Left kidney (tissue), 8 donors: ENCODE results near the gene SAAL1. TPM values are rescaled to one million over a fixed set of nuclear protein-coding genes. Genes with fewer than 3 reads are reported as not detected.
"Not testable (repeated sequence)": the region's sequence is repeated elsewhere in the genome, so short reads cannot be mapped to it uniquely, and the experiment has no call there.

Experiments
- DNase-seq: peaks from one replicate; pipeline ENCODE4 v3.0.0-alpha.2; 2013
- long read RNA-seq, 8 donors: transcript quantifications; one replicate each; lab custom pipeline, GENCODE V29; 2026
- polyA plus RNA-seq: library from polyadenylated mRNA; unstranded; fragments of 120-200 nt; gene quantifications from one replicate; pipeline ENCODE4 v1.2.1, GENCODE V29; 2013; ENCODE audit not compliant: insufficient read length

The SAAL1 gene, protein sequence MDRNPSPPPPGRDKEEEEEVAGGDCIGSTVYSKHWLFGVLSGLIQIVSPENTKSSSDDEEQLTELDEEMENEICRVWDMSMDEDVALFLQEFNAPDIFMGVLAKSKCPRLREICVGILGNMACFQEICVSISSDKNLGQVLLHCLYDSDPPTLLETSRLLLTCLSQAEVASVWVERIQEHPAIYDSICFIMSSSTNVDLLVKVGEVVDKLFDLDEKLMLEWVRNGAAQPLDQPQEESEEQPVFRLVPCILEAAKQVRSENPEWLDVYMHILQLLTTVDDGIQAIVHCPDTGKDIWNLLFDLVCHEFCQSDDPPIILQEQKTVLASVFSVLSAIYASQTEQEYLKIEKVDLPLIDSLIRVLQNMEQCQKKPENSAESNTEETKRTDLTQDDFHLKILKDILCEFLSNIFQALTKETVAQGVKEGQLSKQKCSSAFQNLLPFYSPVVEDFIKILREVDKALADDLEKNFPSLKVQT
- 42.9 TPM for polyA plus RNA-seq
- long read RNA-seq, donor 1, transcript SAAL1-202 (12 exons, 1,582 nt): major isoform, 5 of 11 reads
- long read RNA-seq, donor 1, partial matches to known transcripts: 0 of 11 reads
- long read RNA-seq, donor 1, other reads (novel, unspliced or antisense): 0 of 11 reads
- long read RNA-seq, donor 2, partial matches to known transcripts: 0 of 4 reads
- long read RNA-seq, donor 2, other reads (novel, unspliced or antisense): 0 of 4 reads
- long read RNA-seq, donor 3, partial matches to known transcripts: 0 of 6 reads
- long read RNA-seq, donor 3, other reads (novel, unspliced or antisense): 0 of 6 reads
- long read RNA-seq, donor 4: 0 reads
- long read RNA-seq, donor 5, partial matches to known transcripts: 0 of 7 reads
- long read RNA-seq, donor 5, other reads (novel, unspliced or antisense): 0 of 7 reads
- long read RNA-seq, donor 6, transcript SAAL1-202 (12 exons, 1,582 nt): major isoform, 8 of 10 reads
- long read RNA-seq, donor 6, partial matches to known transcripts: 0 of 10 reads
- long read RNA-seq, donor 6, other reads (novel, unspliced or antisense): 0 of 10 reads
- long read RNA-seq, donor 7, partial matches to known transcripts: 0 of 10 reads
- long read RNA-seq, donor 7, other reads (novel, unspliced or antisense): 0 of 10 reads
- long read RNA-seq, donor 8, partial matches to known transcripts: 0 of 4 reads
- long read RNA-seq, donor 8, other reads (novel, unspliced or antisense): 0 of 4 reads

DNA sequence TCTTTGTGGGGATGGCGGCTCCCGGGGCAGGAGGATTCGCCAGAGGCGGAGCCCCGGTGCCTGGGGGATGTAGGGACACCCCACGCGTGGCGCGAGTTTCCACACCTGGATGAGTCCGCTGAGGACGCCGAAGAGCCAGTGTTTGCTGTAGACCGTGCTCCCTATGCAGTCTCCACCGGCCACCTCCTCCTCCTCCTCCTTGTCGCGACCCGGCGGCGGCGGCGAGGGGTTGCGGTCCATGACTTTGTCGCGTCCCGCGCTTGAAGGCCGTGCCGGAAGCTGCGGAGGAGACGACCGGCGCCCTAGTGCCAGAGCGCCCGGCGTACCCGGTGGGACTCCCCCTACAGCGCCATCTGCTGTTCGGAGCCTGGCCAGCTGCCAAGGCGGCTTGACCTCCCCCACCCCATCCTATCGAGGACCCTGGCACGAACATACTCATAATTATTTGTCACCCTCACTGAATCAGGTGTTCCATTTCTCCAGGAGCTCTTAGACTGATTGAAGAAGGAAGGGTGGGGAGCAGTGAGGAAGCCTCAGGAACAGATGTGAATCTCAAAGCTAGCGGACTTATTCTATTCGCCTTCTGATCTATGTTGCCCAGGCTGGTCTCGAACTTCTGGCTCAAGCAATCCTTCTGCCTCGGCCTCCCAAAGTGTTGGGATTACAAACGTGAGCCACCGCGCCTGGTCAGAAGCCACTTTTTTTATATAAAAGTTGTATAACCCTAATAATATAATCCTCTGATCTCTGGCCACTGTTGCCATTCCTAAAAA, at the start of gene SAAL1:
Gene SAAL1 (minus strand): TSS at position 281 of the 773 bp plus-strand sequence. CDS start 41 bp downstream, at position 240.
- DNase-seq: peak; percentile 77

DNA sequence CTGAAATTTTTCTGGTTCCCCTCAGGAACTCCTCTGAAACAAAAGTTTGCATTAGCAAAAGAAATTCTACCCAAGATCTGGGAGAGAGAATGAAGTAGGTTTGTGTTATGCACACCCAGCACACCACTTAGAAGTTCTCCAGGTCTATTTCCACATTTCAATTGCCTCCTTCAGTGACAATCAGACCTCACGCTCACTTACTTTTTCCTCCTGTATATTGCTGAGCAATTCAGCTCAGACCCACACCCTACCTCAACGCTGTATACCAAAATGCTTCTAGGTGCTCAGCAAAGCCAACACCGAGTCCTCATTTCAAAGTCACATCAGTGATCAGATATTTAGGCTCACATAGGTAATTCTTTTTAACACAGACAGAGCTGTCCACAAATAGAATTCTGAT, 45.7 kb upstream of the SAAL1 start:
- no peak for DNase-seq

DNA sequence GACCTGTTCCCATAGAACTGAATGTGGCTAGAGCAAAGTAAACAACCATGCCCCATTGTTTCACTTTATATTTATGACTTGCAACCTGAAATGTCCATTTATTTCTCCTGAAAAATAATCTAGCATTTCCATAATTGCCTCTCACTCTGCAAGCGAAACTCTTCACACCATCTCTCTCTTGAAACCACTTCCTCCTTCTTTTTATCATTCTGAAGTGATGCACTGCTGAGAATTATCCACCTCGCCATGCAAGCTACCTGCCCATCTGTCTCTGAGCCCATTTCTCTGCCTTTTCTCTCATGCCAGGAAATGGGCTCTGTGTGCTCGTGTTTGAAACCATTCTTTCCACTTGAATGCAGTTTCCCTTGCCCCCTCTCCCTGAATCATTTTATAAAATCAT, 40.0 kb upstream of the SAAL1 start:
- DNase-seq: no peak

DNA sequence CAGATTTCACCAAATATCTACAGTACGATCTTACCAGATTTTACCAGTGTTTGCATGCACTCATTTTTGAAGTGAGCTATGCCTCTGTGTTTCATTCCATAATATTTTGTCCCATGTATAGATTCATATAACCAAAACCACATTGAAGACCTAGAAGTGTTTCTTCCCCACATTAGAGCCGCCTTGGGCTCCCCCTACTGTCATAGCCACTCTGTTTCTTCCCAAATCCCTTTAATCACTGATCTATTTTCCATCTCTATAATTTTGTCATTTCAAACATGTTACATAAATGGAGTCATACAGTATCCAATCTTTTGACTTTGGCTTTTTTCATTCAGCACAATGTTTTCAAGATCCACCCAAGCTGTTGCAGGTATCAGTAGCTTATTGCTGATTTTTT, 39.1 kb upstream of the SAAL1 start:
- no peak for DNase-seq

DNA sequence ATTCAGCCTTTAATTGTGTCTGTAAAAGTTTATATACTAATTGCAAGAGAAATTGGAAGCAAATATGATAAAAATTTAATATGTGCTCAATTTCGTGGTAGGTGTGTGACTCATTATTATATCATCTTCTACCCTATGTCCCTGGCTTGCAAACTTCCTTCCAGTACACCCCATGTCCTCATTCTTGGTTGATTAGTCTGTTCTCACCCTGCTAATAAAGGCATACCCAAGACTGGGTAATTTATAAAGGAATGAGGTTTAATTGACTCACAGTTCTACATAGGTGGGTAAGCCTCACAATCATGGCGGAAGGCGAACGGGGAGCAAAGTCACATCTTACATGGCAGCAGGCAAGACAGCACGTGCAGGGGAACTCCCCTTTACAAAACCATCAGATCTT, 38.4 kb upstream of the SAAL1 start:
- no peak for DNase-seq

DNA sequence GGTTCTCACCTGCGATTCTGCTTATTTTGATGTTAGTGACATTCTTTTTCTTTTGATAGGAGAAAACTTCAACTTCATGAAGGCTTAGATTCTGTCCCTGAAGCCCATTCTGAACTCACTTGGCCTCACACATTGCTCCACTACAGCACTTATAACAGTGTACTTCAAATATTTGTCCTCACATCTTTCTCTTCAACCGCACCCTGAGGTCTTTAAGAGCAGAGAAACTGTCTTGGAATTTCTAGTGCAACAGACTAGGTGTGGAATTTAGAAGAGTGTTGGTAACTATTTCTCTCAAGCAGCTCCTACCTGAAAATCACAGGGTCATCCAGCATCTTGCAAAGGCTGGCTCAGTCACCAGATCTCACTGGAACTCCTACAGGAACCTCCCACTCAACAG, 34.3 kb upstream of the SAAL1 start:
- no peak for DNase-seq

DNA sequence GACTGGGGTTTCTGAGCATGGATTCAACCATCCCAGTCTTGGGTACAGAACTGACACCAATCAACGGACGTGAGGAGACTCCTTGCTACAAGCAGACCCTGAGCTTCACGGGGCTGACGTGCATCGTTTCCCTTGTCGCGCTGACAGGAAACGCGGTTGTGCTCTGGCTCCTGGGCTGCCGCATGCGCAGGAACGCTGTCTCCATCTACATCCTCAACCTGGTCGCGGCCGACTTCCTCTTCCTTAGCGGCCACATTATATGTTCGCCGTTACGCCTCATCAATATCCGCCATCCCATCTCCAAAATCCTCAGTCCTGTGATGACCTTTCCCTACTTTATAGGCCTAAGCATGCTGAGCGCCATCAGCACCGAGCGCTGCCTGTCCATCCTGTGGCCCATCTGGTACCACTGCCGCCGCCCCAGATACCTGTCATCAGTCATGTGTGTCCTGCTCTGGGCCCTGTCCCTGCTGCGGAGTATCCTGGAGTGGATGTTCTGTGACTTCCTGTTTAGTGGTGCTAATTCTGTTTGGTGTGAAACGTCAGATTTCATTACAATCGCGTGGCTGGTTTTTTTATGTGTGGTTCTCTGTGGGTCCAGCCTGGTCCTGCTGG, 31.4 kb upstream of the SAAL1 start:
- no peak for DNase-seq

DNA sequence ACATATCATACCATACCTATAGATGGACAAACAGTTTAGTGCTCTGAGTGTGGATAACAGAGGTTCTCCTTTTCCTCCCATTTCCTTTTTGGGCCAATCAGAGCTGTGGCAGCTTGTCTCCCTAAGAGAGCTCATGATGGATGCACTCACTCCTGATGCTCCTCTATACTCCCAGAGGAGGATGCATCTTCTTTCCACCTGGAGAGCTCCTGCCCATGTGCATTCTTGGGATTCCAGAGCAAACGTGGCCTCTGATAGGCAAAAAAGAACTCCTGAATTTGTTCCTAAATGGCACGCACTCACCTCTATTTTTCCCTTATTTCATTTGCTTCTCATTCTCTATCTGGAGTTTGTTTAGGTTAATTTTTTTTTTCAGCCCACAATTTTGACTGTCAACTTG, 29.4 kb upstream of the SAAL1 start:
- DNase-seq: no peak

DNA sequence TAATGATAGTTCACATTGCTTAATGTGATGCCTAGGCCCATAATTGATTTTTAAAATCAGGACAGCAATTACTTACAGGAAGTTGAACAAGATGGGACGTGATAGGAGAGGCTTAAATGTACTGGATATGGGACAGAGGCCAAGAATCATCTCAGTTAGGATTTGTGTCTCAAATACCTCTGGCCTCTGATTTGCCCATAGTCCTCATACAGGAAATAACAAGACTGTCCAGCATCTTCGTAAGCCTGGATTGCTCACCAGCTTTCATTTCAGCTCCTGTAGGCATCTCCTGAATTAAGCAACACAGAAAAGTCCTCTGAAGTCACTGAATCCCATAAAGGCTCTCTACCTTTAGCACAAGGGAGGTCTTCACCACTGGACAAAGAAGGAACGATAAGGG, 26.5 kb upstream of the SAAL1 start, which contains the start of gene MRGPRX3:
Gene MRGPRX3 (plus strand): TSS at position 231 of the 400 bp plus-strand sequence. CDS start 4,632 bp downstream, outside the sequence.
- no peak for DNase-seq

DNA sequence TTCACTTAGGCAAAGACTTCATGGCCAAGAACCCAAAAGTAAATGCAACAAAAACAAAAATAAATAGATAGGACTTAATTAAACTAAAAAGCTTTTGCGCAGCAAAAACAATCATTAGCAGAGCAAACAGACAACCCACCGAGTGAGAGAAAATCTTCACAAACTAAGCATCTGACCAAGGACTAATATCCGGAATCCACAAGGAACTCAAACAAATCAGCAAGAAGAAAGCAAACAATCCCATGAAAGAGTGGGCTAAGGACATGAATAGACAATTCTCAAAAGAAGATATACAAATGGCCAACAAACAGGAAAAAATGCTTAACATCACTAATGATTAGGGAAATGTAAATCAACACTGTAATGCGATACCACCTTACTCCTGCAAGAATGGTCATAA, 25.2 kb upstream of the SAAL1 start:
- DNase-seq: not testable (repeated sequence)

DNA sequence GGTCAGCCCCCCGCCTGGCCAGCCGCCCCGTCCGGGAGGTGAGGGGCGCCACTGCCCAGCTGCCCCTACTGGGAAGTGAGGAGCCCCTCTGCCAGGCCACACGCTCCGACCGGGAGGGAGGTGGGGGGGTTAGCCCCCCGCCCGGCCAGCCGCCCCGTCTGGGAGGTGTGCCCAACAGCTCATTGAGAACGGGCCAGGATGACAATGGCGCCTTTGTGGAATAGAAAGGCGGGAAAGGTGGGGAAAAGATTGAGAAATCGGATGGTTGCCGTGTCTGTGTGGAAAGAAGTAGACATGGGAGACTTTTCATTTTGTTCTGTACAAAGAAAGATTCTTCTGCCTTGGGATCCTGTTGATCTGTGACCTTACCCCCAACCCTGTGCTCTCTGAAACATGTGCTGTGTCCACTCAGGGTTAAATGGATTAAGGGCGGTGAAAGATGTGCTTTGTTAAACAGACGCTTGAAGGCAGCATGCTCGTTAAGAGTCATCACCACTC, 15.5 kb upstream of the SAAL1 start:
- DNase-seq: not testable (repeated sequence)

DNA sequence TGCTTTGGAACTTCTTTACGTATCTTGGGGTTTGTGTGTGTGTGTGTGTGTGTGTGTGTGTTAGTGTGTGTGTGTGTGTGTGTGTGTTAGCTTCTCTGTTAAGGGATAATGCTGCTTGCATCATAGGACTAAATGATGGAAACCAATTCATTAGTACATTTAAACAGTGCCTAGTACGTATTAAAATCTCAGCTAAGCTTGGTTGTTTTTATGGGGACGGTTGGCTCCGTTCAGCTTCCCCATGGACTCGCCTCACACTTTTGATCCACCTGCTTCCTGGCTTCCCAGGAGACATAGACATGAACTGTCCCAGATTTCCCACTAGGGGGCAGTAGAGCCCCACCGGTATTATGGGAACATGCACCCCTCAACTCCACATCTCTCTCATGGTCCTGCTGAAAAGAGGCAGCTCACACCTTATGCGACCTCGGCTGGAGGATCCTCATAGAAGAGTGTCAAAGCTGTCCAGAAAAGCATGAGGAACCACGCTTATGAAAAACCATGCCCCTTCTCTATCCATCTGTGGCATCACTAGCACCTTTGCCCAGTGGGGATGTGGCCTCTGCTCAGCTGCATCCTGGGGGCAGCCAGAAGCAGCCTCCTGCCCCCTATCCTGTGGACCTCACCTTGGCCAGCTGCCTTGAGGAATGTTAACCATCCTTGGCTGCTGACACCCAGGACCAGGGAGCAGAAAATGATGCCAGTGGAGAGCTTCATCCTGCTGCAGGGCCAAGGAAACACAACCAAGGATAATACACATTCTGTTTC, 9.7 kb upstream of the SAAL1 start:
- DNase-seq: peak; percentile 58

DNA sequence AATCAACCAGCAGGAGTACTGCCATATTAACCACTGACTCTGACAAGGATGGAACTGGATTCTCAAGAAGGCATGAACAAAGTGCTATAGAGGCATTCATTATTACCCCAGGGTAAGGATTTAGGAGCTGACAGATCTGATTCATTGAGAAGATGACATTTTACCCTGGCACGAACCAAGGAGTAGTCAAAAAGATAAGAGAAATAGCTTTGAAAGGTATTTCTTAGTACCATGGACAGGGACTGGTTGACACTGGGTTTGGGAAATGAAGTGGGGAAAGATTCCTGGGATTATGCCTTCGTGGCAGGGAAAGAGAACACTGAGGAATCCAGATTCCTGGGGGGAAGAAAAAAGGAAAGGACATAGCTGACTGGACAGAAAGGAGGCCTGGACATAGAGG, 5.1 kb upstream of the SAAL1 start:
- no peak for DNase-seq

DNA sequence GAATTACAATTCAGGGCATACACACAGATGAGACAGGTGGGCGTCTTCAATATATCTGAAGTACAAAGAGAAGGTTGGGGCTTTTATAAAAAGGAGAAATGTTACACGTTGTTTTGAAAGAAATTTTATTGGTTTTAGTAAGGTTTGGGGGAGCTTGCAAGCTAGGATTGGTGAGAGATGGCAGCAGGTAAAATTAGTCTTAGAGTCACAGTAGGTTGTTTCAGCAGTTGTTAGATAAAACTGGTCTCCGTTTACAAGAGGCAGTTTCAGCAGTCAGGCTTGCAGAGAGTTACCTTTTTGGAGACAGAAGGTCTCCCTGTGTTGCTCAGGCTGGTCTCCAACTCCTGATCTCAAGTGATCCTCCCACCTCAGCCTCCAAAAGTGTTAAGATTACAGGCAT, 2.4 kb upstream of the SAAL1 start:
- no peak for DNase-seq

DNA sequence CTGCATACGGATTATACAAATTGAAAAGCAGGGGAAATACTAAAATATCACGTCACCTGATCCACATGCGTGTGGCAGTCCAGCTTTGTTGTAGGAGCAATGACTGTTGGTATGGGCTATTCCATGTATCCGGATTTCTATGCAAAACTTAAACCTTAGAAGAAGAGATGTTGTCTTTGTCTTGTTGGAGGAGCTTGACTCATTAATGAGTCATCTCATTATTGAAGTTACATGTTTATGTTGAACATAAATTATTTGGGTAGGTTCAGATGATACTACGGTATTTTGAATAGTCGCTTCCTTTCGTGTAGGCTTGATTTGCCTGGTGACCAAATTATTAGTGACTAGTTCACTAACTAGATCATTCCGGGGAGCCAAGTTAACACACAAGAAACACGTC, 806 bp upstream of the SAAL1 start:
- no peak for DNase-seq

DNA sequence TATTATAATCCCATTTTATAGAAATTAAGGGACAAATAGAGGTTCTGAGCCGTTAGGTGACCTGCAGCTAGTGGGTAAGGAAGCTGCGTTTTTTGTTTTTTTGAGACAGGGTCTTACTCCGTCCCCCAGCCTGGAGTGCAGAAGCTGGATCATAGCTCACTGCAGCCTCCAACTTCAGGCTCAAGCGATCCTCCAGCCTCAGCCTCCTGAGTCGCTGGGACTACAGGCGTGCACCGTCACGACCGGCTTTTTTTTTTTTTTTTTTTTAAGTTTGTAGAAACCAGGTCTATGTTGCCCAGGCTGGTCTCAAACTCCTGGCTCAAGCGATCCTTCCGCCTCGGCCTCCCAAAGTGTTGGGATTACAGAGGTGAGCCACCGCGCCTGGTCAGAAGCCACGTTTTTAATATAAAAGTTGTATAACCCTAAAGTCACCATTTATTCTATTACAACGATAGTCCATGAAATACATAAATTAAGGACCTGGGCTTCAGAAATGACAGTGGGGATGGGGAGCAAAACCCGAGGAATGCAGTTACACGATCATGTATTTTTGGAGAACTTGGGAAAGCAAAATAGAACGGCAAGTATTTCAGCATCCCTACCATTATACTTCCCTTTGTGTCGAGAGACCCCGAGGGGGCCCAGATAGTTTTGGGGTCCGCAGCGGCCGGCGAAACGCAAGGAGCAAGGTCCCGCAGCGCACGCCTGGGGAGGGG, 638 bp downstream of the SAAL1 start:
- no peak for DNase-seq

DNA sequence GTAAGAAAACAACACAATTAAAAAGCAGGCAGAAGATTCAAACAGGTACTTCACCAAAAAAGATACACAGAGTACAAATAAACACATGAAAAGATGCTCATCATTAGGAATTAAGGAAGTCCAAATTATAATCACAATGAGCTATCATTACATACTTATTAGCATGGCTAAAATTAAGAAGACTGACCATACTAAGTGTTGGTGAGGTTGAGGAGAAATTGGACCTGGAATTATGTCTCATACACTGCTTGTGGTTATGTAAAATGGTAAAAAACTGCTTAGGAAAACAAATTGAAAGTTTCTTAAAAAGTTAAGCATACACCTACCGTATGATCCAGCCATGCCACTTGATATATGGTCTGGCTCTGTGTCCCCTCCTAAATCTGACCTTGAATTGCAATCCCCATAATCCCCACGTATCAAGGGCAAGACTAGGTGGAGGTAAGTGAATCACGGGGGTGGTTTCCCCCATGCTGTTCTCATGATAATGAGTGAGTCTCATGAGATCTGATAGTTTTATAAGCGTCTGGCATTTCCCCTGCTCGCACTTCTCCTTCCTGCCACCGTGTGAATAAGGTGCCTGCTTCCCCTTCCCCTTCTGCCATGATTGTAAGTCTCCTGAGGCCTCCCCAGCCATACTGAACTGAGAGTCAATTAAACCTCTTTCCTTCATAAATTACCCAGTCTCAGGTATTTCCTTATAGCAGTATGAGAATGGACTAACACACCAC, 4.8 kb downstream of the SAAL1 start:
- no peak for DNase-seq

DNA sequence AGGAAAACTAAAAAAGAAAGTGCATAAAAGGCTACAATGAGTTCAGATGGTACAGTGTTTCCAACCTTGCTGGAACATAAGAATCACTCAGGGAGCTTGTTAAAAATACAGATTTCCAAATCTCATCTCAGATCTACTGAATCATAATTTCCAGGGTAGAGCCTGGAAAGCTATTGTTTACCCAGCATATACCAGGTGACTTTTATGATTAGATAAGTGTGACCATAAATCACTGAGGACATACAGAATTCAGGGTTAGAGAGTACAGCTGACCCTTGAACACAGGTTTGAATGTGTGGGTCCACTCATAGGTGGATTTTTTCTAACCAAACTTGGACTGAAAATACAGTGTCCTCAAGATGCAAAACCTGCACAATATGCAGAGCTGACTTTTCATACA, 11.9 kb downstream of the SAAL1 start:
- DNase-seq: no peak

DNA sequence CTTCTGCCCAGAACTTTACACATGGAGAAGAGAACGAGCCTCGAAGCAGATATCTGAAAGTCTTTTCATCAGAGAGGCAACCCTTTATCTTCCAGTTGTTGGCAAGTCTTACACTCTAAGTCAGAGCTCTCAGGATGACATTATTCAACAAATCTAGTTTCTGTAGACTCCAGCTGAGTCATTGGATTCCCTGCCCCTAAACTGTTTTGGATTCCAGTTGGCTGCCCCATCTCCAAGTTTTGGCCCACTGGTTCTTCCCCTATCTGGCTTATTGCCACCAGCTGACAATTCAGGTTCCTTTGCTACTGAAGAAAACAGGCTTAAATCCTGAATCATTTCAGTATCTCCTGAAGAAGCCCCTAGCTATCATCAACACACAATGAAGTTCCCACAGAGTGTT, 14.2 kb downstream of the SAAL1 start:
- no peak for DNase-seq
